ENCODE measurements around the gene KCNQ1.

The KCNQ1 gene

GRCh38 chr11:2770761-2771301 is 326.0 kb downstream of the KCNQ1 start:
- Histone ChIP-seq H3K36me3 (ENCODE audit: insufficient read depth, low read length) (no peaks in the 10 kb centered on the region), H3K9me3 (ENCODE audit: low read length) (no peaks in the 10 kb centered on the region), H3K4me1 (ENCODE audit: insufficient read depth, low read length) (no peaks in the 10 kb centered on the region), H2AFZ (ENCODE audit: low read depth, low read length) (no peak overlapping the region), H3K27me3 (ENCODE audit: insufficient read depth, low read length) (peaks cover 25% of the 10 kb centered on the region), H3K4me3 (ENCODE audit: low read length) (no peak overlapping the region)

DNA sequence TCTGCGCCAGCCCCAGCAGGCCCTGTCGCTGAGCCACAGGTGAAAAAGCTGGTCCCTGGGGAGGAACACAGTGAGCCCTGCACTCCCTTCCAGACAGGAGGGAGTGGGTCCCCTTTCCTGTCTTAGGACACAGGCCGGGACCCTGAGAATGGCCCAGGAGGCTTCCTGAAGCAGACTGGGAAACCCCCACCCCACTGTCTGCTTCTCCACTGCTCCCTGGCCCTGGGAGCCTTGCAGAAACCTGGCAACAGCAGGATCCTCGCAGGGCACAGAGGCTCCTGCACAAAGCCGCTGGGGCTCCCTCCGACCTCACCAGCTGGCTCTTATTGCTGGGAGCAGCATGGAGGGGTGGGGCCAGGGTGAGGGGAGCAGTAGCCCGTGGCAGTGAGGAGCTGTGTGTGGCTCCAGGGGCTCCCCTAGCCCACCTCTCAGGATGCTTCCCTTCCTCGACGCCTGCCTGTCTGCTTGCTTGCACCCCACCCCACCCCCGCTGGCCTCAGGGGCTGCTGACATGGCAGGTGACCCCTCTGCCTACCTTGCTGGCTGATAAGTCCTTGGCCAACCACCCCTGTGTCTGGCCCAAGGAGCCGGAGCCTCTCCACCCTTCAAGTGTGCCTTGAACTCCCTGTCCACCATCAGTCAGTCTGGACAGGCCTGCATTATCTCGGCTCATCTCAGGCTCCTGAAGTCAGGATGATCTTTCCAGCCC is 327.1 kb downstream of the KCNQ1 start:
- Histone ChIP-seq H3K27me3 (ENCODE audit: insufficient read depth, low read length) (peaks cover 31% of the 10 kb centered on the region), H3K4me3 (ENCODE audit: low read length) (no peak overlapping the region), H2AFZ (ENCODE audit: low read depth, low read length) (no peak overlapping the region), H3K9me3 (ENCODE audit: low read length) (no peaks in the 10 kb centered on the region), H3K4me1 (ENCODE audit: insufficient read depth, low read length) (no peaks in the 10 kb centered on the region), H3K36me3 (ENCODE audit: insufficient read depth, low read length) (no peaks in the 10 kb centered on the region)

GRCh38 chr11:2772544-2773031 is 327.8 kb downstream of the KCNQ1 start:
- Histone ChIP-seq H3K4me1 (ENCODE audit: insufficient read depth, low read length) (no peaks in the 10 kb centered on the region), H3K27me3 (ENCODE audit: insufficient read depth, low read length) (peaks cover 31% of the 10 kb centered on the region), H3K36me3 (ENCODE audit: insufficient read depth, low read length) (no peaks in the 10 kb centered on the region), H2AFZ (ENCODE audit: low read depth, low read length) (no peak overlapping the region), H3K9me3 (ENCODE audit: low read length) (no peaks in the 10 kb centered on the region), H3K4me3 (ENCODE audit: low read length) (no peak overlapping the region)

GRCh38 chr11:2774173-2775082 is 329.6 kb downstream of the KCNQ1 start:
- Histone ChIP-seq H3K4me3 (ENCODE audit: low read length) (no peak overlapping the region), H3K27me3 (ENCODE audit: insufficient read depth, low read length) (peaks cover 31% of the 10 kb centered on the region), H3K9me3 (ENCODE audit: low read length) (no peaks in the 10 kb centered on the region), H3K36me3 (ENCODE audit: insufficient read depth, low read length) (no peaks in the 10 kb centered on the region), H3K4me1 (ENCODE audit: insufficient read depth, low read length) (peaks cover 15% of the 10 kb centered on the region), H2AFZ (ENCODE audit: low read depth, low read length) (no peak overlapping the region)

- H3K4me1 ChIP-seq (ENCODE audit: insufficient read depth, low read length), result peaks cover 16% of the 10 kb centered on the region
- H2AFZ ChIP-seq (ENCODE audit: low read depth, low read length), result no peak overlapping the region
- H3K27me3 ChIP-seq (ENCODE audit: insufficient read depth, low read length), result peaks cover 31% of the 10 kb centered on the region
- no peaks in the 10 kb centered on the region for H3K9me3 ChIP-seq (ENCODE audit: low read length)
- no peaks in the 10 kb centered on the region for H3K36me3 ChIP-seq (ENCODE audit: insufficient read depth, low read length)
- H3K4me3 ChIP-seq (ENCODE audit: low read length), result no peak overlapping the region
Observed at GRCh38 chr11:2775083-2775625, 330.3 kb downstream of the KCNQ1 start.

DNA sequence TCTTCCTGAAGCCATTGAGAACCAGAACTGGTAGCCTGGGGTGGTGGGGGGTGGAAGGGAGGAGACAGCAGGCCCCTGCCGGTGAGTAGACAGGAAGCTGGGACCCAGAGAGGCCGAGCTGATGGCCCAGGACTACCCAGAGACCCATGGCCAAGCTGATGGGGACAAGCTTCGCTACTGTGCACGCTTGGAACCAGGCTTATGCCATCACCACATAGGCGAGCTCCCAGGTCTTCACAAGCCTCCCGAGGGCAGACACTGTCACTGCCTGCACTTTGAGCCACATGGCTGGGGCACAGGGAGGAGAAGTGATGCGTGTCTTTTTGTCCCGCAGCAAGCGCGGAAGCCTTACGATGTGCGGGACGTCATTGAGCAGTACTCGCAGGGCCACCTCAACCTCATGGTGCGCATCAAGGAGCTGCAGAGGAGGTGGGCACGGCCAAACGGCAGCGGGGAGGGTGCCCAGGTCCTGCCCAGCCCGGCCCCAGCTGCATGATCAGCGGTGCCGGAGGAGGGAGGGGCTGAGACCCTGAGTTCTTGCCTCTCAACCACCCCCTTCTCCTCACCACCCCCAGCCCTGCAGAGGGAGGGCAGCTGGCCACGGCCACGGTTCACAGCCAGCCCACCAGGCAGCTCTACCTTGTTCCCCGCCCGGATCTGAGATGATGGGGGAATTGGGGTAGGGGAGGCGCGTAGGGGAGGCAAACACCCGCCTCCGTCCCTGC is 331.0 kb downstream of the KCNQ1 start:
- H3K36me3 ChIP-seq (ENCODE audit: insufficient read depth, low read length), result no peaks in the 10 kb centered on the region
- no peak overlapping the region for H2AFZ ChIP-seq (ENCODE audit: low read depth, low read length)
- no peak overlapping the region for H3K4me3 ChIP-seq (ENCODE audit: low read length)
- H3K9me3 ChIP-seq (ENCODE audit: low read length), result no peaks in the 10 kb centered on the region
- peaks cover 16% of the 10 kb centered on the region for H3K4me1 ChIP-seq (ENCODE audit: insufficient read depth, low read length)
- peaks cover 28% of the 10 kb centered on the region for H3K27me3 ChIP-seq (ENCODE audit: insufficient read depth, low read length)

DNA sequence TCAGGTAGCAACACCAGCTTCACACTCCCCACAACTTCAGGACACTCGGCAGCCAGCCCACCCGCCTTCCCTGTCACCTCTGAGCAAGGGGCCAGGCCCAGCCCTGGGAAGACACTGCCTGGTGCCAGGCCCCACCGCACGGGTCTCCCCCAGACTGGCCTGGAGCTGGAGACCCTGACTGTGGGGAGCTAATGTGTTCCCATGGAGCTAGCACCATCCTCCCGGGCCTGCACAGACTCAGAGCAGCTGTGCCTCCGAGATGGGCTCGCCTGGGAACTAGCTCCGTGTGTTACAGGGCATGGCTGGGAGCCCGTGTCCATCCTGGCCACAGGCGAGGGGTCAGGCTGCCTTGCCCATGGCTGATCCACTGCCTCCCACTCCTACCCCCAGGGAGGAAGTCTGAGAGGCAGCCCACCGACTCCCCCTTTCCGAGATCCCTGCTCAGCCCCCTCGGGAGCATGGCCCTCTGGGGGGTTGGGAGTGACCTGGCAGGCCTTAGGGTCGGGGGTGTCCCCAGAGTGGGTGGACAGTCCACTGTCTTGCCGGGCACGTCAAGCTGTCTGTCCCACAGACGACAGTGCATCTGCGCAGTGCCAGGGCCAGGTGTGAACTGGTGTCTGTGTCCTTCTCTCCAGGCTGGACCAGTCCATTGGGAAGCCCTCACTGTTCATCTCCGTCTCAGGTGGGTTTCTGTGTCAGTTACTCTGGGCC is 331.7 kb downstream of the KCNQ1 start:
- Histone ChIP-seq H3K4me3 (ENCODE audit: low read length) (no peak overlapping the region), H3K36me3 (ENCODE audit: insufficient read depth, low read length) (no peaks in the 10 kb centered on the region), H3K9me3 (ENCODE audit: low read length) (no peaks in the 10 kb centered on the region), H3K4me1 (ENCODE audit: insufficient read depth, low read length) (peaks cover 16% of the 10 kb centered on the region), H2AFZ (ENCODE audit: low read depth, low read length) (no peak overlapping the region), H3K27me3 (ENCODE audit: insufficient read depth, low read length) (peaks cover 27% of the 10 kb centered on the region)

DNA sequence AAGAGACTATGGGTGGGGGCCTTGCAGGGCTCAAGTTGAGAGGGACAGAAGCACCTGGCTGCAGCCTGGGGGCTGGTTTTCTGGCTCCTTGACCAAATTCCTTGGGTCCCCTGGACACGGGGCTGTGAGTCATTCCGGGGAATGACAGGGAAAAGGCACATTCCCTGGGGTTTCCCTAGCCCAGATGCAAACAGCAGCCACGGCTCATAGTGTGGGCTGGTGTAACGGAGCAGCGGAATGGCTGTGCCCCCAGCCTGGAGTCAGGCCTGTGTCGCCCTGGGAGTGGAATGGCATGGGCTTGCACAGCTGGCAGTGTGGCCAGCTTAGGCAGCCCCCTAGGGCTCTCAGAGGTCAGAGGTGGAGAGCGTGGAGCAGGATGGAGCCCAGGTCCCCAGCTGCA is 332.6 kb downstream of the KCNQ1 start:
- Histone ChIP-seq H3K4me3 (ENCODE audit: low read length) (no peak overlapping the region), H3K36me3 (ENCODE audit: insufficient read depth, low read length) (no peaks in the 10 kb centered on the region), H2AFZ (ENCODE audit: low read depth, low read length) (no peak overlapping the region), H3K27me3 (ENCODE audit: insufficient read depth, low read length) (peaks cover 25% of the 10 kb centered on the region), H3K9me3 (ENCODE audit: low read length) (no peaks in the 10 kb centered on the region), H3K4me1 (ENCODE audit: insufficient read depth, low read length) (peaks cover 16% of the 10 kb centered on the region)

DNA sequence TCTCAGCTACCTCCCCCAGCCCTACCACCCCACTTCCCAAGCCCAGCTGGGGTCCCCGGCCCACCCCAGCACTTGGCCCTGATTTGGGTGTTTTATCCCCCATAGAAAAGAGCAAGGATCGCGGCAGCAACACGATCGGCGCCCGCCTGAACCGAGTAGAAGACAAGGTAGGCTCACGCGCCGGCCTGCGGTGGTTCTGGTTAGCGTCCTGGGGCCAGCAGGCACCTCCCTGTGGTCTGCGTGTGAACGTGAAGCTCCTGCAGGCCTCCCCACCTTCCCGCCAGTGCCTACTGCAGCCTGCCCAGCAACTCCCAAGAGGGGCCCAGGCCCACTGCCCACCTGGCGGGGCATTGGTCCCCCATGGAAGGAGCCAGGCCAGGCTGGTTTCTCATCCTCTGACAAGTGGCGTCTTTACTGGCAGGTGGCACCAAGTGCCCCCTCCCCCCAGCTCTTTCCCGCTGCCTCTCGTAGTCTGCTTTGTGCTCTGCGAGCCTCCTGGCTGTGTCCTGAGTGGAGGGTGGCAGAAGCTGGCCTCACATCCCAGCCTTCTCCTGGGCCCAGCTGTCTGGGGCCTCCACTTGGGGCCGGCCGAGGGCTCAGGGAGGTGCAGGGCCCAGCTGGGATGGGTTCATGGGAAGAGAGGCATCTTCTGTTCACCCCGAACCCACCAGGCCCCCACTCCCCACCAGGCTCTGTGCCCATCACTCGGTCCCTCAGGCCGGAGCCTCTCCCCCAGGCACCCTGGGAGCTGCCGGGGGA is 333.2 kb downstream of the KCNQ1 start:
- Histone ChIP-seq H2AFZ (ENCODE audit: low read depth, low read length) (no peak overlapping the region), H3K4me3 (ENCODE audit: low read length) (no peak overlapping the region), H3K36me3 (ENCODE audit: insufficient read depth, low read length) (no peaks in the 10 kb centered on the region), H3K4me1 (ENCODE audit: insufficient read depth, low read length) (peaks cover 16% of the 10 kb centered on the region), H3K9me3 (ENCODE audit: low read length) (no peaks in the 10 kb centered on the region), H3K27me3 (ENCODE audit: insufficient read depth, low read length) (peaks cover 21% of the 10 kb centered on the region)

- H3K4me1 ChIP-seq (ENCODE audit: insufficient read depth, low read length), result peaks cover 16% of the 10 kb centered on the region
- H3K27me3 ChIP-seq (ENCODE audit: insufficient read depth, low read length), result peaks cover 21% of the 10 kb centered on the region
- H2AFZ ChIP-seq (ENCODE audit: low read depth, low read length), result no peak overlapping the region
- no peaks in the 10 kb centered on the region for H3K9me3 ChIP-seq (ENCODE audit: low read length)
- H3K4me3 ChIP-seq (ENCODE audit: low read length), result no peak overlapping the region
- H3K36me3 ChIP-seq (ENCODE audit: insufficient read depth, low read length), result no peaks in the 10 kb centered on the region
Observed at GRCh38 chr11:2778630-2779498, 334.1 kb downstream of the KCNQ1 start.

GRCh38 chr11:2779499-2779980 is 334.7 kb downstream of the KCNQ1 start:
- Histone ChIP-seq H3K4me3 (ENCODE audit: low read length) (no peak overlapping the region), H3K4me1 (ENCODE audit: insufficient read depth, low read length) (peaks cover 16% of the 10 kb centered on the region), H3K27me3 (ENCODE audit: insufficient read depth, low read length) (peaks cover 21% of the 10 kb centered on the region), H3K36me3 (ENCODE audit: insufficient read depth, low read length) (no peaks in the 10 kb centered on the region), H3K9me3 (ENCODE audit: low read length) (no peaks in the 10 kb centered on the region), H2AFZ (ENCODE audit: low read depth, low read length) (no peak overlapping the region)
